H9 (cell line): ENCODE measurements around the gene SRXN1. TPM values are rescaled to one million over a fixed set of nuclear protein-coding genes. Genes with fewer than 3 reads are reported as not detected.

ENCODE experiments used
- DNase-seq: peaks from one replicate; pipeline ENCODE4 v3.0.0-alpha.2; 2017
- H2AFZ ChIP-seq: one replicate; pipeline ENCODE4 v1.6.1; 2013; ENCODE audit warnings: mild to moderate bottlenecking, low read length, control low read depth, moderate library complexity
- H2AK5ac ChIP-seq: 2 replicates; pipeline ENCODE4 v1.6.1; 2013; ENCODE audit warnings: low read length, control low read depth, mixed read lengths; ENCODE audit not compliant: insufficient read length
- H2BK120ac ChIP-seq: one replicate; pipeline ENCODE4 v1.6.1; 2013; ENCODE audit warnings: low read depth, mild to moderate bottlenecking, low read length, control low read depth, inconsistent platforms; ENCODE audit not compliant: poor library complexity, severe bottlenecking
- H2BK12ac ChIP-seq: 2 replicates; pipeline ENCODE4 v1.6.1; 2013; ENCODE audit warnings: low read length, control low read depth, mixed read lengths, low read depth; ENCODE audit not compliant: insufficient read length
- H2BK15ac ChIP-seq: 2 replicates; pipeline ENCODE4 v1.6.1; 2013; ENCODE audit warnings: low read depth, low read length, control low read depth
- H2BK20ac ChIP-seq: one replicate; pipeline ENCODE4 v1.6.1; 2013; ENCODE audit warnings: low read depth, mild to moderate bottlenecking, low read length, control low read depth, inconsistent platforms; ENCODE audit not compliant: poor library complexity, severe bottlenecking
- H2BK5ac ChIP-seq: 2 replicates; pipeline ENCODE4 v1.6.1; 2013; ENCODE audit warnings: low read length, control low read depth, mixed read lengths; ENCODE audit not compliant: insufficient read length
- H3K14ac ChIP-seq: 2 replicates; pipeline ENCODE4 v1.6.1; 2013; ENCODE audit warnings: low read length, control low read depth; ENCODE audit not compliant: insufficient read depth
- H3K18ac ChIP-seq: 2 replicates; pipeline ENCODE4 v1.6.1; 2013; ENCODE audit warnings: low read depth, mild to moderate bottlenecking, mixed read lengths, low read length, control low read depth; ENCODE audit not compliant: insufficient read length
- H3K23ac ChIP-seq: 2 replicates; pipeline ENCODE4 v1.6.1; 2013; ENCODE audit warnings: low read length, control low read depth, mixed read lengths, low read depth; ENCODE audit not compliant: insufficient read length
- H3K23me2 ChIP-seq: 2 replicates; pipeline ENCODE4 v1.6.1; 2013; ENCODE audit warnings: low read depth, mild to moderate bottlenecking, mixed read lengths, low read length, control low read depth; ENCODE audit not compliant: insufficient read length, poor library complexity, severe bottlenecking
- H3K27ac ChIP-seq: 2 replicates; pipeline ENCODE4 v1.5.1; 2013; ENCODE audit warnings: low read length, control low read depth, mixed read lengths, low read depth; ENCODE audit not compliant: insufficient read length
- H3K27me3 ChIP-seq: 2 replicates; pipeline ENCODE4 v1.6.1; 2013; ENCODE audit warnings: low read length, control low read depth, inconsistent platforms; ENCODE audit not compliant: insufficient read depth
- H3K4ac ChIP-seq: 2 replicates; pipeline ENCODE4 v1.6.1; 2013; ENCODE audit warnings: low read depth, mild to moderate bottlenecking, control low read depth, inconsistent platforms, low read length, moderate library complexity
- H3K4me1 ChIP-seq: 2 replicates; pipeline ENCODE4 v1.6.1; 2013; ENCODE audit warnings: low read length, control low read depth, inconsistent platforms; ENCODE audit not compliant: insufficient read depth
- H3K4me2 ChIP-seq: 2 replicates; pipeline ENCODE4 v1.6.1; 2013; ENCODE audit warnings: low read length, control low read depth, mixed read lengths; ENCODE audit not compliant: insufficient read length, insufficient read depth
- H3K56ac ChIP-seq: 2 replicates; pipeline ENCODE4 v1.6.1; 2013; ENCODE audit warnings: low read depth, mild to moderate bottlenecking, mixed read lengths, low read length, control low read depth; ENCODE audit not compliant: insufficient read length
- H3K79me1 ChIP-seq: 2 replicates; pipeline ENCODE4 v1.6.1; 2013; ENCODE audit warnings: low read depth, mild to moderate bottlenecking, moderate library complexity, low read length, control low read depth, inconsistent platforms; ENCODE audit not compliant: insufficient read depth, poor library complexity, severe bottlenecking
- H3K79me2 ChIP-seq: 2 replicates; pipeline ENCODE4 v1.6.1; 2013; ENCODE audit warnings: low read length, control low read depth, inconsistent platforms; ENCODE audit not compliant: insufficient read depth
- H3K9ac ChIP-seq: 2 replicates; pipeline ENCODE4 v1.6.1; 2013; ENCODE audit warnings: low read length, control low read depth, mixed read lengths; ENCODE audit not compliant: insufficient read length; ENCODE audit errors: extremely low read depth
- H3K9me3 ChIP-seq: one replicate; pipeline ENCODE4 v1.6.1; 2013; ENCODE audit warnings: low read depth, low read length, inconsistent platforms; ENCODE audit not compliant: control insufficient read depth
- H3T11ph ChIP-seq: one replicate; pipeline ENCODE4 v1.6.1; 2013; ENCODE audit warnings: mild to moderate bottlenecking, low read length, control low read depth, inconsistent platforms
- H4K20me1 ChIP-seq: one replicate; pipeline ENCODE4 v1.6.1; 2013; ENCODE audit not compliant: control insufficient read depth, insufficient read length, insufficient read depth
- H4K5ac ChIP-seq: 2 replicates; pipeline ENCODE4 v1.6.1; 2013; ENCODE audit warnings: low read depth, mild to moderate bottlenecking, mixed read lengths, low read length, control low read depth; ENCODE audit not compliant: insufficient read length
- H4K8ac ChIP-seq: replicated peaks from 2 replicates; pipeline ENCODE4 v1.6.1; 2013; ENCODE audit warnings: low read length, control low read depth, mixed read lengths, low read depth; ENCODE audit not compliant: insufficient read length
- H4K91ac ChIP-seq: 2 replicates; pipeline ENCODE4 v1.6.1; 2013; ENCODE audit warnings: low read depth, mild to moderate bottlenecking, moderate library complexity, mixed read lengths, low read length, control low read depth; ENCODE audit not compliant: insufficient read length
- H3K27ac Mint-ChIP-seq, 3 experiments: 2 replicates in 2 of 3; 3 replicates in 1 of 3; pipeline ENCODE4 v1.8.0; 2020 to 2021; ENCODE audit warnings: mixed read lengths in 3 of 3, mild to moderate bottlenecking in 1 of 3, moderate library complexity in 1 of 3
- H3K27me3 Mint-ChIP-seq: 2 replicates; pipeline ENCODE4 v1.8.0; 2021; ENCODE audit warnings: low read depth, mild to moderate bottlenecking, moderate library complexity, mixed read lengths
- H3K36me3 Mint-ChIP-seq, 3 experiments: 2 replicates in 2 of 3; 3 replicates in 1 of 3; pipeline ENCODE4 v1.8.0; 2020 to 2021; ENCODE audit warnings: low read depth in 3 of 3, mixed read lengths in 3 of 3; ENCODE audit not compliant: insufficient read depth in 1 of 3
- H3K4me1 Mint-ChIP-seq, 2 experiments: 2 replicates each; pipeline ENCODE4 v1.8.0; 2020; ENCODE audit warnings: mixed read lengths in 2 of 2
- H3K4me3 Mint-ChIP-seq, 2 experiments: 2 replicates in 1 of 2; 3 replicates in 1 of 2; pipeline ENCODE4 v1.8.0; 2020 to 2021; ENCODE audit warnings: mild to moderate bottlenecking in 2 of 2, mixed read lengths in 2 of 2, moderate library complexity in 1 of 2
- H3K9me3 Mint-ChIP-seq, 2 experiments: 2 replicates in 1 of 2; 3 replicates in 1 of 2; pipeline ENCODE4 v1.8.0; 2020; ENCODE audit warnings: mild to moderate bottlenecking in 2 of 2, mixed read lengths in 2 of 2, moderate library complexity in 1 of 2
- WGBS: extraction: QIAGEN DNeasy Blood & Tissue Kit; methylation state at CpG from one replicate; pipeline ENCODE4 v1.1.7; 2013; ENCODE audit warnings: missing lambda C conversion rate, low lambda C conversion rate, mixed read lengths; ENCODE audit not compliant: insufficient read length; ENCODE audit errors: extremely low coverage; 5-methylcytosine and 5-hydroxymethylcytosine counted together
- total RNA-seq: library from RNA; stranded (reverse); gene quantifications from 2 replicates; pipeline ENCODE4 v1.2.1, GENCODE V29; 2021
- TF ChIP-seq, protein P1 (sequence below): fragments of 200-600 bp; sonication (generic); conservative IDR thresholded peaks from 3 replicates; pipeline ENCODE4 v1.8.0; 2021; ENCODE audit warnings: antibody characterized with exemption, mild to moderate bottlenecking

The SRXN1 gene
- total RNA-seq, 1 experiment from 2014 or later = 25.7 TPM

DNA sequence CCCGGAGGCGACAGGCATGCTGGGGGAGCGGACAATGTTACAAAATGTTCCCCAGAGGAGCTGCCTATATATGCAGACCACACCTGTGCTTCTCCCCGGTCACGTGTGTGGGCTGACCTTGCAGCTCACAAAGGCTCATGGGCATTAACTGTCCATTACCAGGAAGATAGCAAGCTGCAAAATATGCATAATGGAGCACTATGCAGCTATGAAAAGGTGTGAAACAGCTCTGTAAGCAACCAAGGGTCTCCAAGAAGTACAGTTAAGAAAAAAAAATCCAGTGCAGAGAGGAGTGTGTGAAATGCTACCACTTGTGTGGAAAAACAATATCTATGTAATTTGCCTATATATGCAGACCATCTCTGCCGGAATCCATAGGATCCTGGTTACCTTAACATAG lies 52.3 kb downstream of the SRXN1 start:
- no peak overlapping the region for H4K5ac ChIP-seq
- no peak overlapping the region for H3T11ph ChIP-seq
- H3K23ac ChIP-seq = no peak overlapping the region
- TF ChIP-seq, protein P1, sequence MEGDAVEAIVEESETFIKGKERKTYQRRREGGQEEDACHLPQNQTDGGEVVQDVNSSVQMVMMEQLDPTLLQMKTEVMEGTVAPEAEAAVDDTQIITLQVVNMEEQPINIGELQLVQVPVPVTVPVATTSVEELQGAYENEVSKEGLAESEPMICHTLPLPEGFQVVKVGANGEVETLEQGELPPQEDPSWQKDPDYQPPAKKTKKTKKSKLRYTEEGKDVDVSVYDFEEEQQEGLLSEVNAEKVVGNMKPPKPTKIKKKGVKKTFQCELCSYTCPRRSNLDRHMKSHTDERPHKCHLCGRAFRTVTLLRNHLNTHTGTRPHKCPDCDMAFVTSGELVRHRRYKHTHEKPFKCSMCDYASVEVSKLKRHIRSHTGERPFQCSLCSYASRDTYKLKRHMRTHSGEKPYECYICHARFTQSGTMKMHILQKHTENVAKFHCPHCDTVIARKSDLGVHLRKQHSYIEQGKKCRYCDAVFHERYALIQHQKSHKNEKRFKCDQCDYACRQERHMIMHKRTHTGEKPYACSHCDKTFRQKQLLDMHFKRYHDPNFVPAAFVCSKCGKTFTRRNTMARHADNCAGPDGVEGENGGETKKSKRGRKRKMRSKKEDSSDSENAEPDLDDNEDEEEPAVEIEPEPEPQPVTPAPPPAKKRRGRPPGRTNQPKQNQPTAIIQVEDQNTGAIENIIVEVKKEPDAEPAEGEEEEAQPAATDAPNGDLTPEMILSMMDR = no peak
- no peak overlapping the region for H3K14ac ChIP-seq
- Mint-ChIP-seq H3K27me3 (no peaks in the 10 kb centered on the region), H3K4me3 (no peak overlapping the region), H3K9me3 (no peaks in the 10 kb centered on the region), H3K36me3 (peaks cover 0 to 3% (median 2%) of the 10 kb centered on the region in 3 experiments; a peak in 3 of 7 replicates), H3K27ac (no peak overlapping the region), H3K4me1 (peaks cover 0 to 2% of the 10 kb centered on the region in 2 experiments; a peak in 2 of 4 replicates)
- no peak overlapping the region for H2BK5ac ChIP-seq
- no peak overlapping the region for H2BK120ac ChIP-seq
- no peak overlapping the region for H2BK12ac ChIP-seq
- H2AK5ac ChIP-seq = no peak overlapping the region
- H2BK20ac ChIP-seq = no peak overlapping the region
- H2BK15ac ChIP-seq = no peak overlapping the region
- WGBS = no CpG with 5 or more reads among the region's 6 CpGs
- H3K4me1 ChIP-seq = no peaks in the 10 kb centered on the region
- H4K91ac ChIP-seq = no peak overlapping the region
- no peaks in the 10 kb centered on the region for H3K9me3 ChIP-seq
- no peak overlapping the region for H3K27ac ChIP-seq
- H3K18ac ChIP-seq = no peak overlapping the region
- H3K4ac ChIP-seq = no peak overlapping the region
- no peaks in the 10 kb centered on the region for H3K27me3 ChIP-seq
- no peaks in the 10 kb centered on the region for H3K79me1 ChIP-seq
- H3K9ac ChIP-seq = no peak overlapping the region
- no peaks in the 10 kb centered on the region for H3K79me2 ChIP-seq
- no peaks in the 10 kb centered on the region for H3K23me2 ChIP-seq
- no peak overlapping the region for H2AFZ ChIP-seq
- H4K20me1 ChIP-seq = no peaks in the 10 kb centered on the region
- H4K8ac ChIP-seq = no peak overlapping the region
- H3K4me2 ChIP-seq = no peak overlapping the region
- DNase-seq = no peak
- H3K56ac ChIP-seq = no peak overlapping the region
